Endometrial microvascular endothelial cells (primary cell): Measurements from ENCODE around the gene MTOR. TPM values are rescaled to one million over a fixed set of nuclear protein-coding genes. Genes with fewer than 3 reads are reported as not detected.
"Not testable (repeated sequence)": the region's sequence is repeated elsewhere in the genome, so short reads cannot be mapped to it uniquely, and the experiment has no call there.

Experiments used
- in situ Hi-C: cut with HindIII; loops from 2 replicates; pipeline ENCODE4 v1.10.0; 2017; ENCODE audit warnings: low sequenced_read_pairs, low pct_unique_long_range_greater_than_20kb; ENCODE audit errors: inconsistent ontology term
- total RNA-seq: library from RNA; depleted of rRNA; stranded (reverse); fragments of >200 nt; gene quantifications from one replicate; pipeline ENCODE4 v1.2.3, GENCODE V29; 2015; ENCODE audit errors: inconsistent ontology term

The MTOR gene
- total RNA-seq, 1 donor from 2014 or later = 49.7 TPM

DNA sequence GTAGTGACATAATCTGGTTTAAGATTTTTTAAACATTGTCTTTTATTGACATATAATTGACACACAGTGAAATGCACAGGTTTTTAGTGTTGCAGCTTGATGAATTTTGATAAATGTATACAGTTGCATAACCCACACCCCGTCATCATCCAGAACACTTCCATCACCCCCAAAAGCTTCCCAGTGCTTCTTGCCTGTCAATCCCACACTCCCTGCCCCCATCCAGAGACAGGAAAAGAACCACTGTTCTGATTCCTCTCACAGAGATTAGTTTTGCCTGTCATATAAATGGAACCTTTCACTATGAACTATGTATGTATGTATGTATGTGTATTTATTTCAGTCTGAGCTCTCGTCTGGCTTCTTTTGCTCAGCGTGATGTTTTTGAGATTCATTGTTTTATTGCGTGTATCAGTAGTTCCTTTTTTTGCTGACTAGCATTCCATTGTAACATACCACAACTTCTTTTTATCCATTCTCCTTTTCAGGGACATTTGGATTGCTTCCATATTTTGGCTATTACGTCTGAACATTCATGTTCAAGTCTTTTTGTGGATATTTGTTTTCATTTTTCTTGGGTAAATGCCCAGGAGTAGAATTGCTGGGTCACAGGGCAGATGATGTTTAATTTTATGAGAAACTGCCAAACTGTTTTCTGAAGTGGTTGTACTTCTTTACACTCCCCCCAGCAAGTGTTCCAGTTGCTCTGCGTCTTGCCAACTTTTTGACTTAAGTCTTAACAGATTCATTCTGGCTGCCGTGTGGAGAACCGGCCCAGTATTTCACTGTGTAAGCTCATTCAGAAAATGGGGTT, 19.4 kb upstream of the MTOR start:
- in situ Hi-C loops = no loop called here

DNA sequence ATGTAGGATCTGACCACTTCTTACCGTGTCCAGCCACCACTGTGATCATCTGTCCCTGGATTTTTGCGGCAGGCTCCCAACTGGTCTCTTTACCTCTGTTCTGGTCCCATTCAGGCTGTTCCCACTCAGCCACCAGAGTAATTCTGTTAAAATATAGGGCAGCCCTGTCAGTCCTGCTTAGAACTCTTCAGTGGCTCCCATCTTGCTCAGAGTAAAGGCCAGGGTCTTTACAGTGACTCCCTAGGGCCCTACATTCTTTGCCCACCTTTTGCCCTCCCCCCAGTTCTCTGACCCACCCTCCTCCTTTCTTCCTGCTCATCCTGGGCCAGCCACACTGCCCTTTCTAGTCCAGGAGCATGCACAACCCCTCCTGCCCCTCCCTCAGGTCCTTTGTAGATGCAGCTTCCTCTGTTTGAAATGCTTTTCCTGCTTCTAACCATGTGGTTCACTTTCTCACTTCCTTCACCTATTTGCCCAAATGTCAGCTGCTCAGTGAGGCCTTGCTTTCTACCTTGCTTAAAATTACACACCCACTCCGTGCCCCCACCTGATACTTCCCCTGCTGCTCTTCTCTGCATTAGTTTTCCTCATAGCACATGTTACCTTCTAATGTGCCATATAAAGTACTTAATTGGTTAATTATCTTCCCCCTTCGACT, 18.5 kb upstream of the MTOR start:
- in situ Hi-C loops = no loop called here

DNA sequence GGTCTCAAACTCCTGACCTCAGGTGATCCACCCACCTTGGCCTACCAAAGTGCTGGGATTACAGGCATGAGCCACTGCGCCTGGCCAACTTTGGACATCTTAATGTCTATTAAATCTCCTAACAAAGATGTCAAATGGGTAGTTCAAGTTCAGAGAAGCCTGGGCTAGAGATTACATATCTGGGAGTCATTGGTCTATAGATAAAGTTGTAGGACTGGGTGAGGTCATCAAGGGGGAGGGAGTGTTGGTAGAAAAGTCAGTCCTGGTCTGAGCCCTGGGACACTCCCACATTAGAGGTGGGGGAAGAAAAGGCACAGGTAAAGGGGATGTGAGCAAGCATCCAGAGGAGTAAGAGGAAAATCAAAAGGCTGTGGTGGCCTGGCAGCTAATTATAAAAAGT, 17.3 kb upstream of the MTOR start:
- in situ Hi-C loops = no loop called here

DNA sequence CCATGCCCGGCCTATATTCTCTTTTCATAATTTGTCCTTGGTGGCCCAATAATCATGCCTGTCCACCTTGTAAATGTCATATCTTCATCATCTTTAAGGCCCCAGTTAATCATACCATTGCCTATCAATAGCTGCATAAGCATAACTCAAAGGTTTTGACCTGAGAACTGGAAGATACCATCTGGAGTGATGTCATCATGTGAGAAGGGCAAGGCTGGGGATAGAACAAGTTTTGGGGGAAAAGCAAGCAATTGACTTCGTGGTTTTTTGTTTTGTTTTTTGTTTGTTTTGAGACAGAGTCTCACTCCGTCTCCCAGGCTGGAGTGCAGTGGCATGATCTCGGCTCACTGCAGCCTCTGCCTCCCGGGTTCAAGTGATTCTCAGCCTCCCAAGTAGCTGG, 16.8 kb upstream of the MTOR start:
- in situ Hi-C loops = no loop called here

DNA sequence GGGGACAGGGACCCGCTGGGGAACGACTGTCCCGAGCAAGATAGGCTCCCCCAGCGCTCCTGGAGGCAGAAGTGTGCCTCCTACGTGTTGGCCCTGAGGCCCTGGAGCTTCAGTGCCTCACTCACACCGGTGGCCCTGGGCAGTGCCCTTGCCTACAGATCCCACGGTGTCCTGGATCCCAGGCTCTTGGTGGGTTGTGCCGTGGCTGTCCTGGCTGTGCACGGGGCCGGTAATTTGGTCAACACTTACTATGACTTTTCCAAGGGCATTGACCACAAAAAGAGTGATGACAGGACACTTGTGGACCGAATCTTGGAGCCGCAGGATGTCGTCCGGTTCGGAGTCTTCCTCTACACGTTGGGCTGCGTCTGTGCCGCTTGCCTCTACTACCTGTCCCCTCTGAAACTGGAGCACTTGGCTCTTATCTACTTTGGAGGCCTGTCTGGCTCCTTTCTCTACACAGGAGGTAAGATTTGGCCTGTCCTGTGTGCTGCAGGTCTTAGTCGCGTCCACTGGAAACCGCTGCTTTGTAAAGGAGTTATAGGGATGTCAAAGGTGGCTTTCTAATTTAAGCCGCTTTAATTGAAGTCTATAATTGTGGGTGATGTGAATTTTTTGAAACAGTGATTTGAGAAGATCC, 11.4 kb upstream of the MTOR start:
- in situ Hi-C loops = no loop called here

DNA sequence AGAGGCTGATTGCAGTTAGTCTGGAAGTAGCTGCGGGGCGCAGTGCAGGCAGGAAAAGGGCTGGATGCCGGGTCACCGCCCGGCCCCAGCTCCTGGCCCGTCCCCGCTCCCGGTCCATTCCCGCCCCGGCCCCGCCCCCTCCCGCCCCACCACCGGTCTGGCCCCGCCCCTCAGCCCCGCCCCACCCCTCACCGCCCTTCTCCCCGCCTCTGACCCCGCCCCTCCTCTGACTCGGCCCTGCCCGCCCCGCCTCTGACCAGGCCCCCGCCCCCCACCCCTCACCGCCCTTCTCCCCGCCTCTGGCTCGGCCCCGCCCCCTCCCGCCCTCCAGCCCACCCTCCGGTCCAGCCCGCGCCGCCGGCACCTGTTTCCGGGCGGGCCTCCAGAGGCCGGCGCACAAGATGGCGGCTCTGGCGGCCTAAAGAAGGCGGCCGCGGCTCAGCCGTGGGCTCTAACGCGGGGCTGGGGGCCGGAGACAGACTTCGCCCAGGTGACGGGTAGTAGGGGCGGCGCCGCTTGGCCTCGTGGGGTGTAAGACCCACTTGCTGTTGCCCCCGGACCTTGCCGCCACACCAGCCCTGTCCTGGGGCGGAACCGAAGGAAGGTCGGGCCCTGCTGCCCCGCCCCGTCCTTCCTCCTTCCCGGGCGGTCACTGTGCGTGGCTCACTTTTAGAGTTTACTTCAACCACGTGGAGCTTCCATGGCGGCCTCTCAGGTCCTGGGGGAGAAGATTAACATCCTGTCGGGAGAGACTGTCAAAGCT, 10.7 kb upstream of the MTOR start, which contains the start of gene UBIAD1:
UBIAD1 (plus strand) TSS at position 367 of the 763 bp plus-strand sequence; CDS start at position 701, 334 bp downstream.
- in situ Hi-C loops = no loop called here

DNA sequence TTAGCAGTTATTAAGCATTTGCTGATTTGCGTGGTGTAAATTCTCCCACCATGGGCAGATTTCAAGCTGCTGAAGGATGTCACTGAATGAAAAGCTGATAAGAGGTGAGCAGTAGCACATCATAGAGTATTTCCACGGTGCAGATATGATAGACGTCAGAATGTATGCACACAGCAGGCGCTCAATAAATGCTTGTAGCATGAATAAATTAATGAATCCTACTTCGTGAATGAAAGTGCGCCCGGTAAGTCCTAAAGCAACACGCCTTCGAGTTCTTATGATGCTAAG, 10.1 kb upstream of the MTOR start:
- in situ Hi-C loops = no loop called here

DNA sequence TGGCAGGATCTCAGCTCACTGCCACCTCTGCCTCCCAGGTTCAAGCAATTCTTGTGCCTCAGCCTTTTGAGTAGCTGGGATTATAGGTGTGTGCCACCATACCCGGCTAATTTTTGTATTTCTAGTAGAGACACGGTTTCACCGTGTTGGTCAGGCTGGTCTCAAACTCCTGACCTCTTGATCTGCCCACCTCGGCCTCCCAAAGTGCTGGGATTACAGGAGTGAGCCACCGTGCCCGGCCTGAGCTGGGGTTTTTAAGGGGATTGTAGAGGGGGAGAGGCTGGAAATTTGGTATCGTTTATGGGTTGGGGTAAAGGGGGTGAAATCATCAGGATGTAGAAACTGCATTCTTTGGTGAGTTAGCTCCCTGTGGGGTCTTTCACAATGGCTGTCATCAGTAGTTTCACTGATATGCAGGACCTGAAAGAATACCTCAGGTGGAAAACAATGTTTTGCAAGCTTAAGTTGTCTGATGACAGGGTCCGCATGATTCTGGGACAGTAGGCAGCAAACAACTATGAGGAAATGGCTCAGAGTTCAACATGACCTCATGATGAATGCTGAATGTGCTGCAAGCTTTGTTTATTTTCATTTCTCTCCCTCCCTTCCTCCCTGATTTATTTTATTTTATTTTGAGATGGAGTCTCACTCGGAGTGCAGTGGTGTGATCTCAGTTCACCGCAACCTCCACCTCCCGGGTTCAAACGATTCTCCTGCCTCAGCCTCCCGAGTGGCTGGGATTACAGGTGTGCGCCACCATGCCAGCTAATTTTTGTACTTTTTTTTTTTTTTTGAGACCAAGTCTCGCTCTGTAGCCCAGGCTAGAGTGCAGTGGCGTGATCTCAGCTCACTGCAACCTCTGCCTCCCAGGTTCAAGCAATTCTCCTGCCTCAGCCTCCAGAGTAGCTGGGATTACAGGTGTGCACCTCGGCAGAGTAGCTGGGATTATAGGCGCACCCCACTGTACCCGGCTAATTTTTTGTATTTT, 5.3 kb upstream of the MTOR start:
- in situ Hi-C loops = not testable (repeated sequence)

DNA sequence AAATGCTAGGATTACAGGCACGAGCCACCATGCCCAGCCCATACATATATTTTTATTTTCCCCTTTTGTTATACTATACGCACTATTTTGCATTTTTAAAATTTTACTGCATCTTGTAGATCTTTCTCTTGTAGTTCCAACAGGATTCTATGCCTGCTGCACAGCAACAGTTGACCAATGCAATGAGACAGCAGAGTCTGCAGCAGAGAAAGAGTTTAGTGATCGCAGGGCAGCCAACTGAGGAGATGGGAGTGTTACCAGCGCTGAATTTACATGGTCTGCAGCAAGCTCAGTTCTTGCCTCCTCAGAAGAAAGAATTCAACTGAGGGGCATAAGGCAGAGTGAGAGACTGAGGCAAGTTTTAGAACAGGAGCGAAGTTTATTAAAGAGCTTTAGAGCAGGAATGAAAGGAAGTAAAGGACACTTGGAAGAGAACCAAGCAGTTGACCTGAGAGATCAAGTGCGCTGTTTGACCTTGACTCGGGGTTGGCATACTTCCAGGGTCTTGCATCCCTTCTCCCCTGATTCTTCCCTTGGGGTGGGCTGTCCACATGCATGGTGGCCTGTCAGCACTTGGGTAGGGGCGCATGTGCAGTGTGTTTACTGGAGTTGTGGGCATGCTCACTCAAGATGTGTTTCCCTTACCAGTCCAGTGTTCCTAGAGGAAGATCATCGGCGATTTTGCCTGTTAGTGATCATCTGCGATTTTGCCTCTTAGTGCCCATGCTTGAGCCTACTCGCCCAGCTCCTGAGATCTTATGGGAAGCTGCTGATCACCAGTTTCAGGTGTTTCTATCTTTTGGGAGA, 4.1 kb upstream of the MTOR start:
- in situ Hi-C loops = no loop called here

DNA sequence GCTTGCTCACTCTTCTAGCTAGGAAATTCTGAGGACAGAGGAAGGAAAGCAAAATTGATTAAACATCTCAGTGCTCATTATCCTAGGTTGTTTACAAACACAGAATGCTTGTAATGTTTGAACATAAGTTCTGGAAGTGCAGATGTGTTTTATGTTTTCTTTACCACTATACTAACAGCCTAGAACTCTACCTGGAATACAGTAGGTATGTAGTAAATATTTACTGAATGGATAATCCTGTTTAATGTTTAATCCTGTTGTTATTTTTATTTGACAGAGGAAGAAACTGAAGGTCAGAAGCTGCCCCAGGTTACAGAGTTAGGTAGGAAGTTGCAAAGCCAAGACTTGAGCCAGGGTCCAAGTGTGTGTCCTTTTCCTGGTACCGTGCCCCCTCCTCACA, 6.1 kb downstream of the MTOR start:
- in situ Hi-C loops = no loop called here

DNA sequence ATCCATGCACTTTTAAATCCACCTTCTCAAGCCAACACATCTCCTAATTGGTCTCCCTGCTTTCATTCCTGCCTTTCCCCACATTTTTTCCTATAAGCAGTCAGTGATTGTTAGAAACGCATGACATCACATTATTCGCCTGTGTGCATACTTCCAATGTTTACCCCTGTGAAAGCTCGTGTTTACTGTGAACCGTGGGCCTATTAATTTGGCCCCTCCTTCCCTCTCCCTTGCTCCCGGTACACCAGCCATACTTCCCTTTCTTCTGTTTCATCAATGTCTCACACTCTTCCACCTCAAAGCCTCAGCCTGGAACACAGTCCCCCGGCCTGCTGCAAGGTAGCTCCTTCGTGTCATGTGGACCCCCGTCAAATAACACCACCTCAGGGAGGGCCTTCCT, 9.1 kb downstream of the MTOR start:
- in situ Hi-C loops = no loop called here

DNA sequence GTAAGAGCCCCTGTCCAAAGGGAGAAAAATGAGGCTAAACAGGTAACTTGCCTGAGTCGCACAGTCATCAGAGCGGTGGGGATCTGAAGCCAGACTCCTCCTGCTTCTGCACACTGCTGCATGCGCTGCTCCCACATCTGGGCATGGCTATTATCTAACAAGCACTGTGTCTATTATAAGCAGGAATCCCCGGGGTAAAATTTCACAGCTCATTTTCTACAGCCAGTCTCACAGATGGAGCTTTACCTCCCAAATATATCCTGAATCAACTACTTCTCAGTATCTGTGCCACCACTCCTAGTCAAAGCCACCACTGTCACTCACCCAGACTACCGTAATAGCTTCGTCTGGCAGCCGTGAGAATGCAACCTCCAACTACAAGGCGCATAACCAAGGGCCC, 9.8 kb downstream of the MTOR start:
- in situ Hi-C loops = no loop called here

DNA sequence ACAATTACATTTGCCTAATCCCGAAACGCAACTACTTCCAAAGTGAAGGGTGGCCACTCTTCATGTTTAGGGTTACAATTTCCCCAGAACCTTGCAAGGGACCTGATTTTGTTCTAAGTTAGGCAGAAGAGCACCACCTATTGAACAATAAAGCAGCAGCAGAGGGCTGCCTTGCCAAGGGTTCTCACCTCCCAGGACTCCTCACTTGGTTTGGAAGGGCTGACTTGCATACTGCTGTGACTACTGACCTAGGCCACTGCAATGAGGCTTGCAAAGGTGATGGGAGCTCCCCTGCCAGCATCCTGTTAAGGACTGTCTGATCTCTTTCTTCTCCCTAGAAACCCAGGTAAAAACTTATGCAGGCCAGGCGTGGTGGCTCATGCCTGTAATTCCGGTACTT, 14.2 kb downstream of the MTOR start:
- in situ Hi-C loops = no loop called here

DNA sequence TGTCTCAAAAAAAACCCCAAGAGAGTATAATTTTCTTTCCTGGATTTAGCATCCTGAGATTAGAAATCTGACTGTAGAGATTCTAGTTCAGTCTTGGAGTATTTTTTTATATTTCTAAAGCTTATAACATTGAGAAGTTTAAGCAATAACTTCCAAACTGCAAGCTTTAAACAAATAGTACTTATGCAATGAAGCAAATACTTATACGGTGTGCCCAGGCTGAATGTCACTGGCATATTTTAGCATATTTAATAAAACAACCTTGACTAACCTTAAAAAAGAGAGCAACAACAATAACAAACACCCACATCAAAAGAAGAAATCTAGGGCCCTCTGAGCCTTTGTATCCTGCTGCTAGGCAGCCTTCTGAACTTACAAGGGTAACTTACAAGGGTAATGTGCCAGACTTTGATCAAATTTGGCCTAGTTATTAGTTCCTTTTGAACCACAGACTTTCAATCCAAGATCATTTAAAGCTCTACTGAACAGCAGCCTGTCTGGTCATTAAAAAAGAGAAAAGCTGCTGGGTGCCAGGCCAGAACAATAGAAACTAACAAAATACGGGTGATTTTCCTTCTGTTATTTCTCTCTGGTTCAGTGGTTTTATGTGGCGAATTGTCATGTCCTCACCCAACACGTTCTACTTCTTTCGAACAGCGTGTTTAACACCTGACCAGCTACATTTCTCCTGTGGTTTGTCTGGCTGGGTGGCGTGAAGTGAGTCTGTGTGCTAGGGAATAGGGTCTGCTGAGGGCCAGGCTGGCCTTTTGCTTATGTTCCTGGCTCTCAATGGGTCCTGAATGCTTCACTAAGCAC, 16.2 kb downstream of the MTOR start:
- in situ Hi-C loops = no loop called here

DNA sequence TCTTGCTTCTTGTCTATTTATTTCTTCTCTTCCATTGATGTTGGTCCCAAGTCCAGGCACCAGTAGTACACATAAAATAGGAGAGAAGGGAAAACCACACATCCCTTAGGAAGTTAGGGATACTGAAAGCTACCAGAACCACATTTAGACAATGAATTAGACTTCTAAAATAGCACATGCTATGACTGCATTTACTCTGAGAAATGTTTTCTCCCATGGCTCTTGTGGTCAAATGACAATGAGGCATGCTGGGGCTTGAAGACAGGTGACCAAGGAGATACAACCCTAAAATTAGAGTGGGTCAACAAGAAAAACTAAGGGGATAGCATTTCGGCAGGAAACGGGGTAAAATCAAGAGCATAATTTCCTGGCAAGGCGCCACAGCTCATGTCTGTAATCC, 17.1 kb downstream of the MTOR start:
- in situ Hi-C loops = no loop called here

DNA sequence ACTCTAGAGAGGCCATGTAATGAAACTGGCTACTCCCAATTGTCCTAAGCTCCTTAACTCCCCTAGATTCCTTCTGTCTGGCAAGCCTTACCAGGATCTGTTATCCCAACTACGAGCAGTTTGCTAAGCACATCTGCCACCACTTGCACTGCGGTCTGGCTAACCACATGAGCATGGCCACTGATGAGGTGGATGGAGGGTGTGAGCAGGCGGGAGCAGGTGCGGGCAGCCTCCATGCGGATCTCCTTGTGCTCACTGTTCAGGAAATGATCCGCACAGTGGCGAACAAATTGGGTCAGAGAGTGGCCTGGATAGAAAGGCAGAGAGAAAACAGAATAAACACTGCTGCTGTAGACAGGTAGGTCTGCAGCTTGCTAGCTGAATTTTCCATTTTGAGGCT, 24.0 kb downstream of the MTOR start:
- in situ Hi-C loops = no loop called here

DNA sequence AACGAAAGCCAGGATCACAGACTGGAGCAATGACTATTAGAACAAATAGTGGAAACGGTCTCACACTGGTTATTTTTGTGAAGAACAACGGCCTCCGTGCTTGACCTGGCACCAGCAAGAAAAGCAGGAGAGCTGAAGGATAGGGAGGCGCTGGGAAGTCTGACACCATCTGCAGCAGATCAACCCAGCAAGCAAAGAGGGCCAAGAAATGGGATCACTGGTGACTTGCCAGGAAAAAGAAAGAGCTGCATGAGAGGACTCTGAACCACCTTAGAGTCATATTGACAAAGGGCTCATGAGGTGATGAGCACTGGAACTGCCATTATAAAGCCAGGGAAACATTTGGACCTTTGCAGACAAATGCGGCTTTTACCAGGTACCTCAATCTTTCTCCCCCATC, 25.0 kb downstream of the MTOR start:
- in situ Hi-C loops = no loop called here
